Measurements from ENCODE around the gene NBPF1. TPM values are rescaled to one million over a fixed set of nuclear protein-coding genes. Genes with fewer than 3 reads are reported as not detected.
"Not testable (repeated sequence)": the region's sequence is repeated elsewhere in the genome, so short reads cannot be mapped to it uniquely, and the experiment has no call there.

NBPF1 gene
- total and polyA plus RNA-seq, 4 donors = 7.9 to 55.0 (median 12.6) TPM

GRCh38 chr1:16617778-16618580 lies 4.6 kb upstream of the NBPF1 start:
- DNase-seq (peak in 1 of 2 donors; percentile 45), ATAC-seq (ENCODE audit: low FRiP score) (no peak)
- intact Hi-C loops (cut with DNase I) = loop anchor here in 1 of 2 donors (10.0 kb wide), 1 partner anchor 307 kb away; the partner anchor contains the start of gene CROCC
- no peaks in the 10 kb centered on the region for H3K36me3 ChIP-seq (ENCODE audit: control insufficient read depth in 1 of 2, insufficient read depth in 2 of 2, low read length in 1 of 2)
- H3K4me1 ChIP-seq (ENCODE audit: control insufficient read depth in 1 of 2, insufficient read depth in 2 of 2, low read length in 2 of 2) = no peaks in the 10 kb centered on the region
- no peaks in the 10 kb centered on the region for H3K9me3 ChIP-seq (ENCODE audit: control insufficient read depth, low read length)
- 65 to 71% methylated on average over 7 of the region's 7 CpGs for WGBS, 2 donors
- no peaks in the 10 kb centered on the region for H3K27me3 ChIP-seq (ENCODE audit: control insufficient read depth in 1 of 2, insufficient read depth in 2 of 2, low read length in 1 of 2)
- no peak overlapping the region for H3K4me3 ChIP-seq (ENCODE audit: low read length in 2 of 2)
- H3K27ac ChIP-seq (ENCODE audit: low read depth in 1 of 2, low read length in 2 of 2) = no peak overlapping the region

GRCh38 chr1:16617114-16617631 lies 3.8 kb upstream of the NBPF1 start:
- H3K4me3 ChIP-seq (ENCODE audit: low read length in 2 of 2) = no peak overlapping the region
- no peaks in the 10 kb centered on the region for H3K9me3 ChIP-seq (ENCODE audit: control insufficient read depth, low read length)
- DNase-seq (peak; percentile 45 to 83), ATAC-seq (ENCODE audit: low FRiP score) (no peak)
- WGBS, 2 donors = 86 to 89% methylated on average over 20 of the region's 20 CpGs
- intact Hi-C loops (cut with DNase I) = loop anchor here in 1 of 2 donors (10.0 kb wide), 1 partner anchor 308 kb away; the partner anchor contains the start of gene CROCC
- H3K36me3 ChIP-seq (ENCODE audit: control insufficient read depth in 1 of 2, insufficient read depth in 2 of 2, low read length in 1 of 2) = no peaks in the 10 kb centered on the region
- no peaks in the 10 kb centered on the region for H3K4me1 ChIP-seq (ENCODE audit: control insufficient read depth in 1 of 2, insufficient read depth in 2 of 2, low read length in 2 of 2)
- H3K27ac ChIP-seq (ENCODE audit: low read depth in 1 of 2, low read length in 2 of 2) = no peak overlapping the region
- no peaks in the 10 kb centered on the region for H3K27me3 ChIP-seq (ENCODE audit: control insufficient read depth in 1 of 2, insufficient read depth in 2 of 2, low read length in 1 of 2)

GRCh38 chr1:16615253-16616252 lies 2.2 kb upstream of the NBPF1 start:
- Histone ChIP-seq H3K27me3 (ENCODE audit: control insufficient read depth in 1 of 2, insufficient read depth in 2 of 2, low read length in 1 of 2) (no peaks in the 10 kb centered on the region), H3K4me3 (ENCODE audit: low read length in 2 of 2) (no peak overlapping the region), H3K27ac (ENCODE audit: low read depth in 1 of 2, low read length in 2 of 2) (no peak overlapping the region), H3K4me1 (ENCODE audit: control insufficient read depth in 1 of 2, insufficient read depth in 2 of 2, low read length in 2 of 2) (no peaks in the 10 kb centered on the region), H3K36me3 (ENCODE audit: control insufficient read depth in 1 of 2, insufficient read depth in 2 of 2, low read length in 1 of 2) (no peaks in the 10 kb centered on the region), H3K9me3 (ENCODE audit: control insufficient read depth, low read length) (no peaks in the 10 kb centered on the region)
- 77 to 78% methylated on average over 9 of the region's 9 CpGs for WGBS, 2 donors
- intact Hi-C loops (cut with DNase I) = loop anchor here in 1 of 2 donors (10.0 kb wide), 1 partner anchor 309 kb away; the partner anchor contains the start of gene CROCC
- DNase-seq (peak; percentile 42 to 80), ATAC-seq (ENCODE audit: low FRiP score) (no peak)

GRCh38 chr1:16614361-16615252 lies 1.2 kb upstream of the NBPF1 start:
- Histone ChIP-seq H3K4me3 (ENCODE audit: low read length in 2 of 2) (no peak overlapping the region), H3K27me3 (ENCODE audit: control insufficient read depth in 1 of 2, insufficient read depth in 2 of 2, low read length in 1 of 2) (no peaks in the 10 kb centered on the region), H3K36me3 (ENCODE audit: control insufficient read depth in 1 of 2, insufficient read depth in 2 of 2, low read length in 1 of 2) (no peaks in the 10 kb centered on the region), H3K27ac (ENCODE audit: low read depth in 1 of 2, low read length in 2 of 2) (no peak overlapping the region), H3K9me3 (ENCODE audit: control insufficient read depth, low read length) (no peaks in the 10 kb centered on the region), H3K4me1 (ENCODE audit: control insufficient read depth in 1 of 2, insufficient read depth in 2 of 2, low read length in 2 of 2) (no peaks in the 10 kb centered on the region)
- DNase-seq = peak; percentile 39 to 75
- WGBS, 2 donors = 79 to 84% methylated on average over 11 of the region's 11 CpGs
- intact Hi-C loops (cut with DNase I) = loop anchor here in 1 of 2 donors (10.0 kb wide), 1 partner anchor 310 kb away; the partner anchor contains the start of gene CROCC
- no peak for ATAC-seq (ENCODE audit: low FRiP score)

- H3K9me3 ChIP-seq (ENCODE audit: control insufficient read depth, low read length) = no peaks in the 10 kb centered on the region
- no peaks in the 10 kb centered on the region for H3K27me3 ChIP-seq (ENCODE audit: control insufficient read depth in 1 of 2, insufficient read depth in 2 of 2, low read length in 1 of 2)
- ATAC-seq (ENCODE audit: low FRiP score) (peak; percentile 75), DNase-seq (peak; percentile 82 to 91)
- intact Hi-C loops (cut with DNase I) = loop anchor here in 1 of 2 donors (10.0 kb wide), 1 partner anchor 312 kb away; the partner anchor contains the start of gene CROCC
- H3K27ac ChIP-seq (ENCODE audit: low read depth in 1 of 2, low read length in 2 of 2) = peak overlapping the region in 1 of 2 donors; percentile 48
- peaks cover 0 to under 1% of the 10 kb centered on the region in 2 donors for H3K36me3 ChIP-seq (ENCODE audit: control insufficient read depth in 1 of 2, insufficient read depth in 2 of 2, low read length in 1 of 2)
- WGBS, 2 donors = 1% methylated on average over 31 of the region's 31 CpGs
- no peaks in the 10 kb centered on the region for H3K4me1 ChIP-seq (ENCODE audit: control insufficient read depth in 1 of 2, insufficient read depth in 2 of 2, low read length in 2 of 2)
- peak overlapping the region; percentile 46 to 56 for H3K4me3 ChIP-seq (ENCODE audit: low read length in 2 of 2)
Observed at GRCh38 chr1:16612332-16613172, 812 bp downstream of the NBPF1 start.

GRCh38 chr1:16611981-16612331 lies 1.4 kb downstream of the NBPF1 start:
- 47 to 54% methylated on average over 8 of the region's 8 CpGs for WGBS, 2 donors
- H3K27ac ChIP-seq (ENCODE audit: low read depth in 1 of 2, low read length in 2 of 2); ATAC-seq (ENCODE audit: low FRiP score): not testable (repeated sequence)

GRCh38 chr1:16611164-16611563 lies 2.2 kb downstream of the NBPF1 start:
- not testable (repeated sequence) for H3K27ac ChIP-seq (ENCODE audit: low read depth in 1 of 2, low read length in 2 of 2); ATAC-seq (ENCODE audit: low FRiP score); H3K9me3 ChIP-seq (ENCODE audit: control insufficient read depth, low read length); H3K36me3 ChIP-seq (ENCODE audit: control insufficient read depth in 1 of 2, insufficient read depth in 2 of 2, low read length in 1 of 2); H3K4me1 ChIP-seq (ENCODE audit: control insufficient read depth in 1 of 2, insufficient read depth in 2 of 2, low read length in 2 of 2); H3K4me3 ChIP-seq (ENCODE audit: low read length in 2 of 2); H3K27me3 ChIP-seq (ENCODE audit: control insufficient read depth in 1 of 2, insufficient read depth in 2 of 2, low read length in 1 of 2)
- peak; percentile 30 to 75 for DNase-seq
- intact Hi-C loops (cut with DNase I) = loop anchor here in 1 of 2 donors (10.0 kb wide), 1 partner anchor 314 kb away; the partner anchor contains the start of gene CROCC
- 79 to 84% methylated on average over 4 of the region's 4 CpGs for WGBS, 2 donors

More at GRCh38 chr1:16611981-16612331, 1.4 kb downstream of the NBPF1 start:
- not testable (repeated sequence) for H3K36me3 ChIP-seq (ENCODE audit: control insufficient read depth in 1 of 2, insufficient read depth in 2 of 2, low read length in 1 of 2); H3K27me3 ChIP-seq (ENCODE audit: control insufficient read depth in 1 of 2, insufficient read depth in 2 of 2, low read length in 1 of 2); H3K4me3 ChIP-seq (ENCODE audit: low read length in 2 of 2); H3K4me1 ChIP-seq (ENCODE audit: control insufficient read depth in 1 of 2, insufficient read depth in 2 of 2, low read length in 2 of 2); H3K9me3 ChIP-seq (ENCODE audit: control insufficient read depth, low read length)
- peak; percentile 52 to 78 for DNase-seq
- intact Hi-C loops (cut with DNase I) = loop anchor here in 1 of 2 donors (10.0 kb wide), 1 partner anchor 313 kb away; the partner anchor contains the start of gene CROCC

Measured in aorta (tissue), 5 donors.